ENCODE measurements around the gene SCGB1D1. TPM values are rescaled to one million over a fixed set of nuclear protein-coding genes. Genes with fewer than 3 reads are reported as not detected.

SCGB1D1 gene
- total and polyA plus RNA-seq, 2 of the 8 experiments (the other 6 are each of a cell fraction or from before 2014, with no cell fraction given), result not detected

DNA sequence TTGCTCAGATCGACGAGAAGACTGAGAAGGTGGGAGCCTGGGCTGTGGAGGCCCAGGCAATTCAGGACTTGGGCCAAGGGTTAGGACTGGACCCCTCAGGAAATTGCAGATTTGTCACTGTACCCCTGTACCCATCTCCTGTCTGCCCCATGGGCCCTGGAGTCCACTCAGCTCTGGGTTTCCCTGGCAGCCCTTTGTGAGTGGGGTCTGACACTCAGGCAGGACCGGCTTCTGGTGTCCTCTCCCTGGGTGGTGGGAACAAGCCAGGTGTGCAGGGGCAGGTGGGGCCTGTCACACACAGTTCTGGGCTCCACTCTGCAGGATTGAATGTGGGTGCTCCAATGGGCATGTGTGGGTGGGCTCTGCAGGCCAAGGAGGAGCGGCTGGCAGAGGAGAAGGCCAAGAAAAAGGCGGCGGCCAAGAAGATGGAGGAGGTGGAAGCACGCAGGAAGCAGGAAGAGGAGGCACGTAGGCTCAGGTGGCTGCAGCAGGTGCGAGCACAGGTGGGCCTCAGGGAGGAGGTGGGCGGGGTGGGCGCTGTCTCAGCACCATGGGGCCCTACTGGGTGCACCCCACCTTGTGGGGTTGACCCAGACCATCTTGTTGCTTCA, 44.6 kb upstream of the SCGB1D1 start:
- no peak overlapping the region for H3K4me2 ChIP-seq (ENCODE audit: insufficient read depth in 1 of 2, low read depth in 2 of 2, low read length in 2 of 2)
- no peak overlapping the region for H2AK5ac ChIP-seq (ENCODE audit: low read depth, low read length)
- no peak for DNase-seq (ENCODE audit: low read depth in 1 of 2, low spot score in 2 of 2)
- H3K4me1 ChIP-seq (replicated peaks in 1 of 4; ENCODE audit: control insufficient read depth in 3 of 4, insufficient read depth in 4 of 4, low read length in 3 of 4), result no peaks in the 10 kb centered on the region
- H3K18ac ChIP-seq (ENCODE audit: extremely low read depth, low read length), result no peak overlapping the region
- FAIRE-seq, result no peak
- H2AFZ ChIP-seq (ENCODE audit: low read length), result no peak overlapping the region
- no peak overlapping the region for H2BK15ac ChIP-seq (ENCODE audit: low read length)
- H2BK5ac ChIP-seq (ENCODE audit: low read depth, low read length), result no peak overlapping the region
- H4K8ac ChIP-seq (ENCODE audit: extremely low read depth, insufficient read depth, low read length), result no peak overlapping the region
- no peak overlapping the region for H3K14ac ChIP-seq (ENCODE audit: insufficient read length)
- peaks cover 0 to 17% of the 10 kb centered on the region in 2 experiments for H4K20me1 ChIP-seq (replicated peaks in 1 of 2; ENCODE audit: control insufficient read depth in 1 of 2, insufficient read depth in 2 of 2, low read length in 2 of 2)
- no peaks in the 10 kb centered on the region for H3K79me2 ChIP-seq (ENCODE audit: control insufficient read depth in 1 of 2, insufficient read depth in 2 of 2, low read length in 2 of 2)
- no peak overlapping the region for H4K91ac ChIP-seq (replicated peaks; ENCODE audit: insufficient read length, low read length)
- no peak overlapping the region for H2BK120ac ChIP-seq (replicated peaks; ENCODE audit: low read depth, low read length)
- H3K23me2 ChIP-seq (ENCODE audit: low read depth, low read length), result no peaks in the 10 kb centered on the region
- H3K56ac ChIP-seq (replicated peaks; ENCODE audit: insufficient read length, low read depth, low read length), result no peak overlapping the region
- no peak overlapping the region for H3K23ac ChIP-seq (ENCODE audit: insufficient read length)
- no peaks in the 10 kb centered on the region for H3K9me3 ChIP-seq (ENCODE audit: insufficient read depth in 2 of 2, low read depth in 1 of 2, low read length in 1 of 2)
- no peak overlapping the region for H2BK20ac ChIP-seq (ENCODE audit: low read length)
- no peak for TF ChIP-seq EZH2 (IDR thresholded peaks at IDR 0.05; ENCODE audit: low read depth, low read length, severe bottlenecking)
- H4K5ac ChIP-seq (ENCODE audit: insufficient read length, low read depth, low read length), result no peak overlapping the region
- no peak overlapping the region for H3K4ac ChIP-seq (replicated peaks; ENCODE audit: insufficient read length, low read depth, low read length)
- H3K79me1 ChIP-seq (ENCODE audit: low read depth, low read length), result no peaks in the 10 kb centered on the region; the same call in 1 of the 2 replicates
- no peak overlapping the region for H3K4me3 ChIP-seq (ENCODE audit: extremely low read depth in 1 of 4, insufficient read depth in 2 of 4, low read depth in 3 of 4, low read length in 4 of 4)
- ChIA-PET CTCF (ENCODE audit: partially characterized antibody) (interaction anchor here (1.1 to 1.4 kb wide), 2 partner anchors 15 to 99 kb away, joined by 3 read pairs; no protein-coding TSS in a partner anchor), POLR2A (ENCODE audit: partially characterized antibody) (interaction anchor here (1.0 to 2.4 kb wide), 2 partner anchors 19 to 22 kb away, joined by 3 to 8 read pairs; no protein-coding TSS in a partner anchor)
- peaks cover 33 to 83% (median 68%) of the 10 kb centered on the region in 4 experiments for H3K36me3 ChIP-seq (ENCODE audit: control insufficient read depth in 2 of 4, insufficient read depth in 4 of 4, low read length in 3 of 4)
- no peak overlapping the region for H2BK12ac ChIP-seq (ENCODE audit: low read depth, low read length)
- H3K27me3 ChIP-seq (replicated peaks in 1 of 4; ENCODE audit: control insufficient read depth in 3 of 4, extremely low read depth in 1 of 4, insufficient read depth in 3 of 4, low read length in 3 of 4), result no peaks in the 10 kb centered on the region
- WGBS, 2 experiments (ENCODE audit: extremely low coverage in 1 of 2, insufficient coverage in 1 of 2, insufficient read length in 1 of 2, insufficient replicate concordance in 2 of 2, low coverage in 1 of 2, low lambda C conversion rate in 2 of 2, missing lambda C conversion rate in 1 of 2), result 86% methylated on average over 11 of the region's 11 CpGs; no CpG with 5 or more reads in 1 of the 2 experiments
- no peak overlapping the region for H3K9ac ChIP-seq (replicated peaks in 1 of 4; ENCODE audit: extremely low read depth in 1 of 4, low read depth in 3 of 4, low read length in 3 of 4)
- no peak overlapping the region for H3K27ac ChIP-seq (ENCODE audit: low read depth, low read length)

All from H1 (cell line).